Muscle layer of colon (tissue), 2 donors: ENCODE results near the gene GPR15.

Experiments used
- H3K27ac ChIP-seq: one replicate; pipeline ENCODE4 v1.7.0; 2013; ENCODE audit warnings: low read depth, mild to moderate bottlenecking, low read length, moderate library complexity
- H3K27me3 ChIP-seq, 2 donors: one replicate each; pipeline ENCODE4 v1.7.0; 2013; ENCODE audit warnings: low read length in 2 of 2, mild to moderate bottlenecking in 2 of 2; ENCODE audit not compliant: insufficient read depth in 2 of 2, control insufficient read depth in 1 of 2
- H3K36me3 ChIP-seq: one replicate; pipeline ENCODE4 v1.7.0; 2013; ENCODE audit warnings: mild to moderate bottlenecking, low read length; ENCODE audit not compliant: insufficient read depth
- H3K4me1 ChIP-seq: one replicate; pipeline ENCODE4 v1.7.0; 2013; ENCODE audit warnings: mild to moderate bottlenecking, low read length; ENCODE audit not compliant: insufficient read depth
- H3K4me3 ChIP-seq, 2 donors: one replicate each; pipeline ENCODE4 v1.7.0; 2013; ENCODE audit warnings: low read length in 2 of 2, low read depth in 1 of 2, mild to moderate bottlenecking in 1 of 2, moderate library complexity in 1 of 2
- H3K9ac ChIP-seq: one replicate; pipeline ENCODE4 v1.7.0; 2013; ENCODE audit warnings: low read length
- H3K9me3 ChIP-seq: one replicate; pipeline ENCODE4 v1.7.0; 2013; ENCODE audit warnings: mild to moderate bottlenecking, low read length
- donor health status: abdominal sarcoma.
- donor health status: Adenocarcinoma of cecum.

GPR15 gene

GRCh38 chr3:98532709-98533571 is 1.2 kb downstream of the GPR15 start:
- Histone ChIP-seq H3K9ac (no peak overlapping the region), H3K27me3 (no peaks in the 10 kb centered on the region), H3K4me1 (no peaks in the 10 kb centered on the region), H3K27ac (no peak overlapping the region), H3K36me3 (no peaks in the 10 kb centered on the region), H3K9me3 (no peaks in the 10 kb centered on the region), H3K4me3 (no peak overlapping the region)

- H3K9ac ChIP-seq: no peak overlapping the region
- no peak overlapping the region for H3K4me3 ChIP-seq
- H3K4me1 ChIP-seq: no peaks in the 10 kb centered on the region
- no peaks in the 10 kb centered on the region for H3K27me3 ChIP-seq
- no peak overlapping the region for H3K27ac ChIP-seq
- H3K9me3 ChIP-seq: no peaks in the 10 kb centered on the region
- H3K36me3 ChIP-seq: no peaks in the 10 kb centered on the region
These were observed 2.4 kb downstream of the GPR15 start for GRCh38 chr3:98534168-98534567.

GRCh38 chr3:98534734-98535133 is 3.0 kb downstream of the GPR15 start:
- no peak overlapping the region for H3K27ac ChIP-seq
- H3K9ac ChIP-seq: no peak overlapping the region
- H3K4me3 ChIP-seq: no peak overlapping the region
- H3K36me3 ChIP-seq: no peaks in the 10 kb centered on the region
- no peaks in the 10 kb centered on the region for H3K4me1 ChIP-seq
- no peaks in the 10 kb centered on the region for H3K27me3 ChIP-seq
- no peaks in the 10 kb centered on the region for H3K9me3 ChIP-seq

GRCh38 chr3:98536456-98537017 is 4.8 kb downstream of the GPR15 start:
- Histone ChIP-seq H3K4me3 (no peak overlapping the region), H3K9me3 (no peaks in the 10 kb centered on the region), H3K9ac (no peak overlapping the region), H3K36me3 (no peaks in the 10 kb centered on the region), H3K27ac (no peak overlapping the region), H3K4me1 (no peaks in the 10 kb centered on the region), H3K27me3 (no peaks in the 10 kb centered on the region)

GRCh38 chr3:98540346-98540745 is 8.6 kb downstream of the GPR15 start:
- Histone ChIP-seq H3K36me3 (no peaks in the 10 kb centered on the region), H3K9me3 (no peaks in the 10 kb centered on the region), H3K9ac (no peak overlapping the region), H3K4me1 (no peaks in the 10 kb centered on the region), H3K27ac (no peak overlapping the region), H3K4me3 (no peak overlapping the region), H3K27me3 (no peaks in the 10 kb centered on the region)

GRCh38 chr3:98541695-98542094 is 9.9 kb downstream of the GPR15 start:
- H3K4me1 ChIP-seq: no peaks in the 10 kb centered on the region
- H3K4me3 ChIP-seq: no peak overlapping the region
- H3K9me3 ChIP-seq: no peaks in the 10 kb centered on the region
- H3K27me3 ChIP-seq: no peaks in the 10 kb centered on the region
- H3K9ac ChIP-seq: no peak overlapping the region
- no peaks in the 10 kb centered on the region for H3K36me3 ChIP-seq
- H3K27ac ChIP-seq: no peak overlapping the region

- no peak overlapping the region for H3K9ac ChIP-seq
- H3K27me3 ChIP-seq: no peaks in the 10 kb centered on the region
- H3K4me1 ChIP-seq: no peaks in the 10 kb centered on the region
- H3K9me3 ChIP-seq: no peaks in the 10 kb centered on the region
- no peak overlapping the region for H3K4me3 ChIP-seq
- H3K27ac ChIP-seq: no peak overlapping the region
- no peaks in the 10 kb centered on the region for H3K36me3 ChIP-seq
These were observed 10.8 kb downstream of the GPR15 start for GRCh38 chr3:98542623-98543022.

- Histone ChIP-seq H3K27ac (no peak overlapping the region), H3K9ac (no peak overlapping the region), H3K27me3 (no peaks in the 10 kb centered on the region), H3K4me3 (no peak overlapping the region), H3K4me1 (no peaks in the 10 kb centered on the region), H3K9me3 (no peaks in the 10 kb centered on the region), H3K36me3 (no peaks in the 10 kb centered on the region)
These were observed 14.2 kb downstream of the GPR15 start for GRCh38 chr3:98545940-98546339.

GRCh38 chr3:98548544-98548943 is 16.8 kb downstream of the GPR15 start:
- Histone ChIP-seq H3K4me1 (no peaks in the 10 kb centered on the region), H3K9ac (no peak overlapping the region), H3K36me3 (no peaks in the 10 kb centered on the region), H3K9me3 (no peaks in the 10 kb centered on the region), H3K27me3 (no peaks in the 10 kb centered on the region), H3K4me3 (no peak overlapping the region), H3K27ac (no peak overlapping the region)

GRCh38 chr3:98550833-98551232 is 19.1 kb downstream of the GPR15 start:
- H3K4me1 ChIP-seq: no peaks in the 10 kb centered on the region
- no peak overlapping the region for H3K4me3 ChIP-seq
- H3K27me3 ChIP-seq: no peaks in the 10 kb centered on the region
- H3K9me3 ChIP-seq: no peaks in the 10 kb centered on the region
- H3K27ac ChIP-seq: no peak overlapping the region
- H3K9ac ChIP-seq: no peak overlapping the region
- H3K36me3 ChIP-seq: no peaks in the 10 kb centered on the region

GRCh38 chr3:98551236-98551635 is 19.5 kb downstream of the GPR15 start:
- Histone ChIP-seq H3K27ac (no peak overlapping the region), H3K27me3 (no peaks in the 10 kb centered on the region), H3K36me3 (no peaks in the 10 kb centered on the region), H3K9me3 (no peaks in the 10 kb centered on the region), H3K4me1 (no peaks in the 10 kb centered on the region), H3K4me3 (no peak overlapping the region), H3K9ac (no peak overlapping the region)

GRCh38 chr3:98551754-98552153 is 20.0 kb downstream of the GPR15 start:
- H3K27me3 ChIP-seq: no peaks in the 10 kb centered on the region
- no peak overlapping the region for H3K4me3 ChIP-seq
- no peak overlapping the region for H3K9ac ChIP-seq
- H3K4me1 ChIP-seq: no peaks in the 10 kb centered on the region
- H3K36me3 ChIP-seq: no peaks in the 10 kb centered on the region
- H3K27ac ChIP-seq: no peak overlapping the region
- no peaks in the 10 kb centered on the region for H3K9me3 ChIP-seq
